GM21526 (cell line): Measurements from ENCODE around the gene ARL4D.
"Not testable (repeated sequence)": the region's sequence is repeated elsewhere in the genome, so short reads cannot be mapped to it uniquely, and the experiment has no call there.

Source experiments
- ATAC-seq: cut with Tn5 transposase; IDR thresholded peaks from one replicate; pipeline ENCODE4 v1.9.1; 2021; ENCODE audit warnings: moderate library complexity; ENCODE audit not compliant: unreplicated experiment, low FRiP score

ARL4D gene

GRCh38 chr17:43368740-43369506 is 29.9 kb upstream of the ARL4D start:
- ATAC-seq, result no peak

GRCh38 chr17:43369986-43370385 is 28.8 kb upstream of the ARL4D start:
- no peak for ATAC-seq

- ATAC-seq, result no peak
Measured at GRCh38 chr17:43371227-43371821, 27.5 kb upstream of the ARL4D start.

- ATAC-seq, result no peak
Measured at GRCh38 chr17:43372273-43372911, 26.4 kb upstream of the ARL4D start.

GRCh38 chr17:43373356-43373755 is 25.4 kb upstream of the ARL4D start:
- no peak for ATAC-seq

GRCh38 chr17:43375915-43376314 is 22.9 kb upstream of the ARL4D start:
- not testable (repeated sequence) for ATAC-seq

- no peak for ATAC-seq
Measured at GRCh38 chr17:43377056-43377810, 21.6 kb upstream of the ARL4D start.

GRCh38 chr17:43378766-43379165 is 20.0 kb upstream of the ARL4D start:
- no peak for ATAC-seq

- no peak for ATAC-seq
Measured at GRCh38 chr17:43380307-43380706, 18.5 kb upstream of the ARL4D start.

GRCh38 chr17:43381204-43381603 is 17.6 kb upstream of the ARL4D start:
- no peak for ATAC-seq

- no peak for ATAC-seq
Measured at GRCh38 chr17:43381621-43382020, 17.2 kb upstream of the ARL4D start.

GRCh38 chr17:43382776-43383175 is 16.0 kb upstream of the ARL4D start:
- ATAC-seq, result no peak

- no peak for ATAC-seq
Measured at GRCh38 chr17:43383372-43383771, 15.4 kb upstream of the ARL4D start.

- ATAC-seq, result no peak
Measured at GRCh38 chr17:43383826-43384475, 14.8 kb upstream of the ARL4D start.

GRCh38 chr17:43384476-43384862 is 14.3 kb upstream of the ARL4D start:
- no peak for ATAC-seq

- no peak for ATAC-seq
Measured at GRCh38 chr17:43385046-43385831, 13.6 kb upstream of the ARL4D start.

- peak; percentile 59 for ATAC-seq
Measured at GRCh38 chr17:43388359-43389045, 10.3 kb upstream of the ARL4D start.

GRCh38 chr17:43389046-43389947 is 9.5 kb upstream of the ARL4D start:
- ATAC-seq, result peak; percentile 38
